ENCODE results near the gene TMEM222. TPM values are rescaled to one million over a fixed set of nuclear protein-coding genes. Genes with fewer than 3 reads are reported as not detected.
A peak's percentile ranks its signal among the peaks of the same experiment; 100 is the strongest.

The TMEM222 gene
- total RNA-seq, 1 donor from 2014 or later = 46.7 TPM

- DNase-seq (ENCODE audit: low read depth, low spot score) = no peak
- peaks cover 7% of the 10 kb centered on the region for H3K27me3 Mint-ChIP-seq (ENCODE audit: low read depth)
- no peak overlapping the region for H3K4me3 Mint-ChIP-seq
- no peaks in the 10 kb centered on the region for H3K9me3 Mint-ChIP-seq
- H3K27ac Mint-ChIP-seq (ENCODE audit: unreplicated experiment) = no peak overlapping the region
- peaks cover 4% of the 10 kb centered on the region for H3K4me1 Mint-ChIP-seq
- H3K36me3 Mint-ChIP-seq (ENCODE audit: low read depth) = no peaks in the 10 kb centered on the region
- TF ChIP-seq CTCF (conservative IDR thresholded peaks at IDR 0.05) = no peak
These were observed 7.8 kb upstream of the TMEM222 start for GRCh38 chr1:27314169-27314568.

- Mint-ChIP-seq H3K4me3 (no peak overlapping the region), H3K9me3 (no peaks in the 10 kb centered on the region), H3K27ac (ENCODE audit: unreplicated experiment) (no peak overlapping the region), H3K27me3 (ENCODE audit: low read depth) (peaks cover 7% of the 10 kb centered on the region), H3K36me3 (ENCODE audit: low read depth) (no peaks in the 10 kb centered on the region), H3K4me1 (peaks cover 4% of the 10 kb centered on the region)
- TF ChIP-seq CTCF (conservative IDR thresholded peaks at IDR 0.05) = no peak
- DNase-seq (ENCODE audit: low read depth, low spot score) = no peak
These were observed 7.2 kb upstream of the TMEM222 start for GRCh38 chr1:27314737-27315136.

GRCh38 chr1:27316860-27317259 lies 5.1 kb upstream of the TMEM222 start:
- Mint-ChIP-seq H3K27ac (ENCODE audit: unreplicated experiment) (no peak overlapping the region), H3K9me3 (no peaks in the 10 kb centered on the region), H3K4me1 (peaks cover 8% of the 10 kb centered on the region), H3K4me3 (no peak overlapping the region), H3K36me3 (ENCODE audit: low read depth) (no peaks in the 10 kb centered on the region), H3K27me3 (ENCODE audit: low read depth) (peaks cover 10% of the 10 kb centered on the region)
- DNase-seq (ENCODE audit: low read depth, low spot score) = no peak
- TF ChIP-seq CTCF (conservative IDR thresholded peaks at IDR 0.05) = no peak

- peaks cover 13% of the 10 kb centered on the region for H3K4me1 Mint-ChIP-seq
- H3K27me3 Mint-ChIP-seq (ENCODE audit: low read depth) = peaks cover 9% of the 10 kb centered on the region
- TF ChIP-seq CTCF (conservative IDR thresholded peaks at IDR 0.05) = no peak
- no peak overlapping the region for H3K27ac Mint-ChIP-seq (ENCODE audit: unreplicated experiment)
- H3K36me3 Mint-ChIP-seq (ENCODE audit: low read depth) = no peaks in the 10 kb centered on the region
- H3K9me3 Mint-ChIP-seq = no peaks in the 10 kb centered on the region
- peak overlapping the region; percentile 17 for H3K4me3 Mint-ChIP-seq
- no peak for DNase-seq (ENCODE audit: low read depth, low spot score)
These were observed 3.8 kb upstream of the TMEM222 start for GRCh38 chr1:27318136-27318535.

- Mint-ChIP-seq H3K4me3 (no peak overlapping the region), H3K27ac (ENCODE audit: unreplicated experiment) (no peak overlapping the region)
These were observed 3.4 kb upstream of the TMEM222 start for GRCh38 chr1:27318596-27318995.

More at GRCh38 chr1:27318596-27318995, 3.4 kb upstream of the TMEM222 start:
- Mint-ChIP-seq H3K27me3 (ENCODE audit: low read depth) (peaks cover 6% of the 10 kb centered on the region), H3K36me3 (ENCODE audit: low read depth) (no peaks in the 10 kb centered on the region), H3K9me3 (no peaks in the 10 kb centered on the region), H3K4me1 (peaks cover 15% of the 10 kb centered on the region)
- TF ChIP-seq CTCF (conservative IDR thresholded peaks at IDR 0.05) = no peak
- DNase-seq (ENCODE audit: low read depth, low spot score) = no peak
